DOHH2 (cell line): ENCODE results near the gene APOO.

Experiments used
- H3F3A ChIP-seq: fragments of 200-600 bp; sonication (generic), shearing (Covaris generic); 2 replicates; pipeline ENCODE4 v1.6.0; 2016; ENCODE audit warnings: antibody characterized with exemption, mild to moderate bottlenecking; ENCODE audit not compliant: control insufficient read depth, insufficient read depth
- H3K27ac ChIP-seq: fragments of 200-600 bp; sonication (generic); 2 replicates; pipeline ENCODE4 v1.5.1; 2014; ENCODE audit warnings: low read depth, mild to moderate bottlenecking, low read length, moderate library complexity
- H3K27me3 ChIP-seq: fragments of 200-600 bp; sonication (generic); 2 replicates; pipeline ENCODE4 v1.6.1; 2014; ENCODE audit warnings: mild to moderate bottlenecking, low read length, mixed read lengths; ENCODE audit not compliant: control insufficient read depth
- H3K36me3 ChIP-seq: fragments of 200-600 bp; sonication (generic); 2 replicates; pipeline ENCODE4 v1.6.1; 2014; ENCODE audit warnings: mild to moderate bottlenecking, low read length, moderate library complexity, mixed read lengths; ENCODE audit not compliant: control insufficient read depth
- H3K4me1 ChIP-seq: fragments of 200-600 bp; sonication (generic); 2 replicates; pipeline ENCODE4 v1.6.1; 2014; ENCODE audit warnings: mild to moderate bottlenecking, low read length, mixed read lengths; ENCODE audit not compliant: control insufficient read depth
- H3K4me2 ChIP-seq: fragments of 200-600 bp; sonication (generic); 2 replicates; pipeline ENCODE4 v1.6.0; 2014; ENCODE audit warnings: mild to moderate bottlenecking, low read length, moderate library complexity
- H3K4me3 ChIP-seq: fragments of 200-600 bp; sonication (generic); 2 replicates; pipeline ENCODE4 v1.5.1; 2014; ENCODE audit warnings: mild to moderate bottlenecking, low read length, mixed read lengths
- H3K79me2 ChIP-seq: fragments of 200-600 bp; sonication (generic); 2 replicates; pipeline ENCODE4 v1.6.1; 2014; ENCODE audit warnings: mild to moderate bottlenecking, low read length, mixed read lengths; ENCODE audit not compliant: control insufficient read depth
- H3K9me2 ChIP-seq: fragments of 200-600 bp; sonication (generic); replicated peaks from 2 replicates; pipeline ENCODE4 v1.6.1; 2014; ENCODE audit warnings: mild to moderate bottlenecking, low read length, mixed read lengths; ENCODE audit not compliant: control insufficient read depth
- H3K9me3 ChIP-seq: fragments of 200-600 bp; sonication (generic); 2 replicates; pipeline ENCODE4 v1.6.1; 2014; ENCODE audit warnings: antibody characterized with exemption, low read length, mixed read lengths; ENCODE audit not compliant: control insufficient read depth, insufficient read depth
- H4K20me1 ChIP-seq: fragments of 200-600 bp; sonication (generic); 2 replicates; pipeline ENCODE4 v1.6.0; 2014; ENCODE audit warnings: low read depth, mild to moderate bottlenecking, antibody characterized with exemption, low read length, moderate library complexity; ENCODE audit not compliant: control insufficient read depth, insufficient read depth
- EZH2phosphoT487 ChIP-seq: fragments of 200-600 bp; sonication (generic); IDR thresholded peaks from 2 replicates; pipeline ENCODE4 v1.6.1; 2017; ENCODE audit warnings: borderline replicate concordance, mild to moderate bottlenecking, antibody characterized with exemption, low read length, moderate library complexity, mixed read lengths
- TF ChIP-seq, protein P1 (sequence below): fragments of 200-600 bp; sonication (generic); IDR thresholded peaks from one replicate; pipeline ENCODE4 v1.5.1; 2014; ENCODE audit warnings: antibody characterized with exemption, mild to moderate bottlenecking, low read depth, low read length; ENCODE audit not compliant: poor library complexity, severe bottlenecking

Gene APOO

GRCh38 chrX:23901805-23902204 lies 5.9 kb downstream of the APOO start:
- Histone ChIP-seq H3K4me2 (peak overlapping the region; percentile 59), H3K79me2 (peaks cover 38% of the 10 kb centered on the region), H3K27me3 (no peaks in the 10 kb centered on the region), H4K20me1 (no peaks in the 10 kb centered on the region), H3K9me2 (no peaks in the 10 kb centered on the region), H3F3A (no peaks in the 10 kb centered on the region), H3K27ac (no peak overlapping the region; the same call in 1 of the 2 replicates), H3K36me3 (no peaks in the 10 kb centered on the region), H3K4me1 (peaks cover 31% of the 10 kb centered on the region), H3K9me3 (no peaks in the 10 kb centered on the region), H3K4me3 (peak overlapping the region; percentile 49)
- TF ChIP-seq EZH2phosphoT487, result no peak
- TF ChIP-seq, protein P1, sequence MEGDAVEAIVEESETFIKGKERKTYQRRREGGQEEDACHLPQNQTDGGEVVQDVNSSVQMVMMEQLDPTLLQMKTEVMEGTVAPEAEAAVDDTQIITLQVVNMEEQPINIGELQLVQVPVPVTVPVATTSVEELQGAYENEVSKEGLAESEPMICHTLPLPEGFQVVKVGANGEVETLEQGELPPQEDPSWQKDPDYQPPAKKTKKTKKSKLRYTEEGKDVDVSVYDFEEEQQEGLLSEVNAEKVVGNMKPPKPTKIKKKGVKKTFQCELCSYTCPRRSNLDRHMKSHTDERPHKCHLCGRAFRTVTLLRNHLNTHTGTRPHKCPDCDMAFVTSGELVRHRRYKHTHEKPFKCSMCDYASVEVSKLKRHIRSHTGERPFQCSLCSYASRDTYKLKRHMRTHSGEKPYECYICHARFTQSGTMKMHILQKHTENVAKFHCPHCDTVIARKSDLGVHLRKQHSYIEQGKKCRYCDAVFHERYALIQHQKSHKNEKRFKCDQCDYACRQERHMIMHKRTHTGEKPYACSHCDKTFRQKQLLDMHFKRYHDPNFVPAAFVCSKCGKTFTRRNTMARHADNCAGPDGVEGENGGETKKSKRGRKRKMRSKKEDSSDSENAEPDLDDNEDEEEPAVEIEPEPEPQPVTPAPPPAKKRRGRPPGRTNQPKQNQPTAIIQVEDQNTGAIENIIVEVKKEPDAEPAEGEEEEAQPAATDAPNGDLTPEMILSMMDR, result peak; percentile 56

DNA sequence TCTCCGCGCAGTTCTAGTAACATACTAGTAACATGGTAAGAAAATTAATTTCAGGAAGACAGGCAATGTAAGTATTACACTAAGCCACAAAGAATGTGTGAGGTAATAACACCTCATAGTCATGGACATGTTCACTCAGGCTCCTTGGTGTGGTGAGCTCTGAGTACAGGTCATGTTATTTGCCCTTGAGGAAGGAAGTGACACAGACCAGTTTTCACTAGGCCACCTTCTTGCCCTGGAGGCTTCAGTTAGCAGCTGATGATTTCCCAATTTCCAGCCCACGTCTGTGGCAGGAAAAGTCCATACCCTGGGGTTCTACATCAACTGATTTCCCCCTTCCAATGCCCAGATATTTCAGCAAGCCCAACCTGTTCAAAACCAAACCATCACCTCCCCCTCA lies 6.7 kb downstream of the APOO start:
- no peak overlapping the region for H3K4me3 ChIP-seq
- no peak overlapping the region for H3K27ac ChIP-seq
- no peak overlapping the region; the same call in 1 of the 2 replicates for H3K4me2 ChIP-seq
- peaks cover 24% of the 10 kb centered on the region for H3K4me1 ChIP-seq
- H3K9me3 ChIP-seq, result no peaks in the 10 kb centered on the region
- no peaks in the 10 kb centered on the region for H3K27me3 ChIP-seq
- no peaks in the 10 kb centered on the region for H4K20me1 ChIP-seq
- peaks cover 30% of the 10 kb centered on the region for H3K79me2 ChIP-seq
- H3K9me2 ChIP-seq, result no peaks in the 10 kb centered on the region
- no peak for TF ChIP-seq EZH2phosphoT487
- TF ChIP-seq, protein P1, result no peak
- no peaks in the 10 kb centered on the region for H3F3A ChIP-seq
- no peaks in the 10 kb centered on the region for H3K36me3 ChIP-seq

GRCh38 chrX:23900220-23900797 lies 7.4 kb downstream of the APOO start:
- Histone ChIP-seq H4K20me1 (no peaks in the 10 kb centered on the region), H3K36me3 (no peaks in the 10 kb centered on the region), H3K27ac (no peak overlapping the region), H3K4me2 (no peak overlapping the region), H3K9me2 (no peaks in the 10 kb centered on the region), H3K4me1 (peaks cover 20% of the 10 kb centered on the region), H3K4me3 (no peak overlapping the region), H3K9me3 (no peaks in the 10 kb centered on the region), H3K79me2 (peaks cover 26% of the 10 kb centered on the region), H3K27me3 (no peaks in the 10 kb centered on the region), H3F3A (no peaks in the 10 kb centered on the region)
- TF ChIP-seq, protein P1, result no peak
- no peak for TF ChIP-seq EZH2phosphoT487
